Stimulated activated CD4-positive, alpha-beta T cell treated with anti-CD3 and anti-CD28 coated beads, Interleukin-4, amount 100 ng/mL, for 1 hour (primary cell): ENCODE measurements around the gene PSIP1.
"Not testable (repeated sequence)": the region's sequence is repeated elsewhere in the genome, so short reads cannot be mapped to it uniquely, and the experiment has no call there.

ENCODE experiments used
- DNase-seq: peaks from one replicate; pipeline ENCODE4 v3.0.0-alpha.2; 2020

PSIP1 gene

GRCh38 chr9:15510789-15511575, at the start of gene PSIP1:
Gene PSIP1, minus strand, starts transcription at chr9:15510970. Its CDS starts 782 bp downstream, at chr9:15510188.
- DNase-seq: peak; percentile 82

- no peak for DNase-seq
Observed at GRCh38 chr9:15553528-15553898, 42.7 kb upstream of the PSIP1 start.

GRCh38 chr9:15552636-15553527, 42.1 kb upstream of the PSIP1 start, which contains the start of gene CCDC171:
Gene CCDC171, plus strand, starts transcription at chr9:15553043. Its CDS starts 11,046 bp downstream, at chr9:15564089.
- peak; percentile 85 for DNase-seq

GRCh38 chr9:15549611-15550010, 38.8 kb upstream of the PSIP1 start:
- no peak for DNase-seq

- no peak for DNase-seq
Observed at GRCh38 chr9:15543047-15543813, 32.5 kb upstream of the PSIP1 start.

- no peak for DNase-seq
Observed at GRCh38 chr9:15542624-15543023, 31.9 kb upstream of the PSIP1 start.

GRCh38 chr9:15541872-15542271, 31.1 kb upstream of the PSIP1 start:
- DNase-seq: no peak

- DNase-seq: no peak
Observed at GRCh38 chr9:15531380-15531779, 20.6 kb upstream of the PSIP1 start.

GRCh38 chr9:15529566-15530324, 19.0 kb upstream of the PSIP1 start:
- DNase-seq: no peak

- not testable (repeated sequence) for DNase-seq
Observed at GRCh38 chr9:15527035-15527434, 16.3 kb upstream of the PSIP1 start.

- DNase-seq: no peak
Observed at GRCh38 chr9:15525958-15526357, 15.2 kb upstream of the PSIP1 start.

GRCh38 chr9:15524845-15525455, 14.2 kb upstream of the PSIP1 start:
- no peak for DNase-seq

GRCh38 chr9:15522130-15522755, 11.5 kb upstream of the PSIP1 start:
- no peak for DNase-seq

GRCh38 chr9:15521254-15521653, 10.5 kb upstream of the PSIP1 start:
- DNase-seq: no peak

GRCh38 chr9:15519831-15520230, 9.1 kb upstream of the PSIP1 start:
- DNase-seq: no peak

- peak; percentile 6 for DNase-seq
Observed at GRCh38 chr9:15513335-15513734, 2.6 kb upstream of the PSIP1 start.

GRCh38 chr9:15512889-15513288, 2.1 kb upstream of the PSIP1 start:
- no peak for DNase-seq

- DNase-seq: no peak
Observed at GRCh38 chr9:15512204-15512603, 1.4 kb upstream of the PSIP1 start.

GRCh38 chr9:15509931-15510788, 610 bp downstream of the PSIP1 start:
- peak; percentile 71 for DNase-seq

- DNase-seq: no peak
Observed at GRCh38 chr9:15505921-15506320, 4.8 kb downstream of the PSIP1 start.
